ENCODE measurements around the gene PRCP.

- no peak for TF ChIP-seq YY1 (IDR thresholded peaks at IDR 0.05)
- TF ChIP-seq CTCF (IDR thresholded peaks at IDR 0.05; ENCODE audit: low read depth, low read length, missing input control): no peak
- TF ChIP-seq ATF3 (IDR thresholded peaks at IDR 0.05): no peak
- TF ChIP-seq REST (IDR thresholded peaks at IDR 0.05): no peak
- TF ChIP-seq ZBTB33 (IDR thresholded peaks at IDR 0.05): no peak
- TF ChIP-seq RAD21 (IDR thresholded peaks at IDR 0.05): no peak
- TF ChIP-seq FOXA2 (IDR thresholded peaks at IDR 0.05): no peak
- TF ChIP-seq HNF4G (IDR thresholded peaks at IDR 0.05): no peak
- no peak for TF ChIP-seq EGR1 (IDR thresholded peaks at IDR 0.05; ENCODE audit: low read depth in 2 of 2)
- TF ChIP-seq SP1 (IDR thresholded peaks at IDR 0.05): no peak
- no peak for TF ChIP-seq JUND (IDR thresholded peaks at IDR 0.05)
- TF ChIP-seq MAX (IDR thresholded peaks at IDR 0.05): no peak
- TF ChIP-seq TAF1 (conservative IDR thresholded peaks at IDR 0.05): no peak
- no peak for TF ChIP-seq GABPA (IDR thresholded peaks at IDR 0.05 in 1 of 2, conservative IDR thresholded peaks at IDR 0.05 in 1 of 2)
Measured at GRCh38 chr11:82842019-82842418, 58.2 kb downstream of the PRCP start.
